OCI-LY1 (cell line): ENCODE measurements around the gene PAK5.

Source experiments
- H2AFZ ChIP-seq: fragments of 200-600 bp; sonication (generic), shearing (Covaris generic); 2 replicates; pipeline ENCODE4 v1.6.0; 2014; ENCODE audit warnings: antibody characterized with exemption, mild to moderate bottlenecking, low read length
- H3F3A ChIP-seq: fragments of 200-600 bp; sonication (generic), shearing (Covaris generic); 2 replicates; pipeline ENCODE4 v1.6.0; 2014; ENCODE audit warnings: mild to moderate bottlenecking, antibody characterized with exemption, low read length, moderate library complexity; ENCODE audit not compliant: insufficient read depth
- H3K27ac ChIP-seq: fragments of 200-600 bp; sonication (generic); 2 replicates; pipeline ENCODE4 v1.5.1; 2014; ENCODE audit warnings: low read length, mixed run types, mild to moderate bottlenecking, low read depth; ENCODE audit not compliant: poor library complexity, severe bottlenecking
- H3K27me3 ChIP-seq: fragments of 200-600 bp; sonication (generic); 2 replicates; pipeline ENCODE4 v1.6.0; 2014; ENCODE audit warnings: antibody characterized with exemption, mild to moderate bottlenecking, low read length, moderate library complexity; ENCODE audit not compliant: insufficient read depth
- H3K36me3 ChIP-seq: fragments of 200-600 bp; sonication (generic); 2 replicates; pipeline ENCODE4 v1.6.1; 2014; ENCODE audit warnings: mild to moderate bottlenecking, antibody characterized with exemption, low read length, moderate library complexity, mixed read lengths; ENCODE audit not compliant: insufficient read depth
- H3K4me1 ChIP-seq: fragments of 200-600 bp; sonication (generic); 2 replicates; pipeline ENCODE4 v1.5.1; 2014; ENCODE audit warnings: mild to moderate bottlenecking, low read length, moderate library complexity; ENCODE audit not compliant: insufficient read depth, severe bottlenecking
- H3K4me2 ChIP-seq: fragments of 200-600 bp; sonication (generic), shearing (Covaris generic); 2 replicates; pipeline ENCODE4 v1.6.1; 2014; ENCODE audit warnings: low read length
- H3K4me3 ChIP-seq: fragments of 200-600 bp; sonication (generic); 2 replicates; pipeline ENCODE4 v1.5.1; 2014; ENCODE audit warnings: low read length, low read depth, mild to moderate bottlenecking, mixed read lengths; ENCODE audit not compliant: poor library complexity, severe bottlenecking
- H3K79me2 ChIP-seq: fragments of 200-600 bp; shearing (Covaris generic); 2 replicates; pipeline ENCODE4 v1.6.1; 2016; ENCODE audit warnings: mixed run types, low read length, mixed read lengths; ENCODE audit not compliant: insufficient read depth
- H3K9ac ChIP-seq: fragments of 200-600 bp; sonication (generic), shearing (Covaris generic); 2 replicates; pipeline ENCODE4 v1.6.1; 2014; ENCODE audit warnings: mild to moderate bottlenecking, low read length, mixed read lengths
- H3K9me2 ChIP-seq: fragments of 200-600 bp; sonication (generic), shearing (Covaris generic); 2 replicates; pipeline ENCODE4 v1.6.1; 2014; ENCODE audit warnings: low read depth, mild to moderate bottlenecking, low read length, mixed read lengths
- H3K9me3 ChIP-seq: fragments of 200-600 bp; shearing (Covaris generic); 2 replicates; pipeline ENCODE4 v1.6.1; 2014; ENCODE audit warnings: low read length, mixed read lengths
- H4K20me1 ChIP-seq: fragments of 200-600 bp; sonication (generic), shearing (Covaris generic); 2 replicates; pipeline ENCODE4 v1.6.0; 2016; ENCODE audit warnings: mild to moderate bottlenecking, low read length; ENCODE audit not compliant: insufficient read depth
- CTCF ChIP-seq: fragments of 200-600 bp; sonication (generic), shearing (Covaris generic); IDR thresholded peaks from 2 replicates; pipeline ENCODE4 v1.5.1; 2017; ENCODE audit warnings: mild to moderate bottlenecking, antibody characterized with exemption, low read length, moderate library complexity, mixed read lengths
- EZH2 ChIP-seq: fragments of 200-600 bp; sonication (generic), shearing (Covaris generic); IDR thresholded peaks from 2 replicates; pipeline ENCODE4 v1.8.0; 2017; ENCODE audit warnings: borderline replicate concordance, mixed run types, mild to moderate bottlenecking, antibody characterized with exemption, low read length, moderate library complexity, mixed read lengths

Gene PAK5

GRCh38 chr20:9499126-9499899 is 339.6 kb downstream of the PAK5 start:
- Histone ChIP-seq H3K9ac (no peak overlapping the region), H3K4me2 (no peak overlapping the region), H3K79me2 (no peaks in the 10 kb centered on the region), H4K20me1 (no peaks in the 10 kb centered on the region), H3K9me2 (no peaks in the 10 kb centered on the region), H3K27me3 (0 out of 2 replicates have a peak, but pooled peaks cover 4% of the 10 kb centered on the region), H3K4me3 (no peak overlapping the region), H2AFZ (no peak overlapping the region), H3K36me3 (no peaks in the 10 kb centered on the region), H3K27ac (no peak overlapping the region), H3K9me3 (no peaks in the 10 kb centered on the region), H3K4me1 (no peaks in the 10 kb centered on the region), H3F3A (no peaks in the 10 kb centered on the region)
- TF ChIP-seq EZH2 (no peak), CTCF (no peak)

- H3K36me3 ChIP-seq, result no peaks in the 10 kb centered on the region
- H3K9me3 ChIP-seq, result no peaks in the 10 kb centered on the region
- H3K9ac ChIP-seq, result no peak overlapping the region
- H2AFZ ChIP-seq, result no peak overlapping the region
- H3K79me2 ChIP-seq, result no peaks in the 10 kb centered on the region
- H3K4me2 ChIP-seq, result no peak overlapping the region
- no peaks in the 10 kb centered on the region for H4K20me1 ChIP-seq
- H3K27me3 ChIP-seq, result 0 out of 2 replicates have a peak, but pooled peaks cover 4% of the 10 kb centered on the region
- H3F3A ChIP-seq, result no peaks in the 10 kb centered on the region
- no peaks in the 10 kb centered on the region for H3K4me1 ChIP-seq
- no peak overlapping the region for H3K27ac ChIP-seq
- H3K9me2 ChIP-seq, result no peaks in the 10 kb centered on the region
- TF ChIP-seq CTCF (no peak), EZH2 (no peak)
- H3K4me3 ChIP-seq, result no peak overlapping the region
Measured at GRCh38 chr20:9498322-9498721, 340.6 kb downstream of the PAK5 start.

- Histone ChIP-seq H3K79me2 (no peaks in the 10 kb centered on the region), H3K27me3 (0 out of 2 replicates have a peak, but pooled peaks cover 4% of the 10 kb centered on the region), H3K9me3 (no peaks in the 10 kb centered on the region), H3K4me2 (no peak overlapping the region), H3K27ac (no peak overlapping the region), H3K4me1 (no peaks in the 10 kb centered on the region), H3K4me3 (no peak overlapping the region), H3K9me2 (no peaks in the 10 kb centered on the region), H2AFZ (no peak overlapping the region), H3K9ac (no peak overlapping the region), H3K36me3 (no peaks in the 10 kb centered on the region), H4K20me1 (no peaks in the 10 kb centered on the region), H3F3A (no peaks in the 10 kb centered on the region)
- no peak for TF ChIP-seq EZH2
- TF ChIP-seq CTCF, result no peak
Measured at GRCh38 chr20:9496155-9496554, 342.7 kb downstream of the PAK5 start.
